Kidney (tissue), 14 donors: ENCODE measurements around the gene TYMP. TPM values are rescaled to one million over a fixed set of nuclear protein-coding genes. Genes with fewer than 3 reads are reported as not detected.

Experiments used
- DNase-seq, 5 donors: peaks; one replicate each; pipeline ENCODE4 v3.0.0-alpha.2; 2013 to 2020
- FAIRE-seq: peaks from 2 replicates; lab custom pipeline; 2012; peaks lifted over from hg19 to GRCh38; lab: Jason Lieb, UNC
- H3K27ac ChIP-seq, 2 donors: one replicate each; pipeline ENCODE4 v1.7.0; 2013; ENCODE audit warnings: low read depth in 2 of 2, low read length in 2 of 2, inconsistent platforms in 1 of 2
- H3K27me3 ChIP-seq: one replicate; pipeline ENCODE4 v1.7.1; 2013; ENCODE audit warnings: low read length, inconsistent platforms; ENCODE audit not compliant: control insufficient read depth, insufficient read depth
- H3K36me3 ChIP-seq, 3 donors: one replicate each; pipeline versions ENCODE4 v1.7.0 to v1.7.1; 2013; ENCODE audit warnings: low read length in 3 of 3, control low read depth in 1 of 3, inconsistent platforms in 1 of 3; ENCODE audit not compliant: insufficient read depth in 3 of 3, control insufficient read depth in 2 of 3
- H3K4me1 ChIP-seq, 3 donors: one replicate each; pipeline versions ENCODE4 v1.7.0 to v1.7.1; 2013; ENCODE audit warnings: low read length in 3 of 3, inconsistent platforms in 1 of 3, low read depth in 1 of 3; ENCODE audit not compliant: control insufficient read depth in 2 of 3, insufficient read depth in 2 of 3
- H3K4me3 ChIP-seq, 3 donors: one replicate each; pipeline versions ENCODE4 v1.7.0 to v1.8.1; 2013; ENCODE audit warnings: low read length in 3 of 3, control low read depth in 1 of 3, inconsistent platforms in 1 of 3
- H3K9ac ChIP-seq, 3 donors: one replicate each; pipeline versions ENCODE4 v1.7.0 to v1.7.1; 2013; ENCODE audit warnings: low read length in 3 of 3, control low read depth in 1 of 3, inconsistent platforms in 1 of 3
- H3K9me3 ChIP-seq, 3 donors: one replicate each; pipeline versions ENCODE4 v1.7.0 to v1.7.1; 2013; ENCODE audit warnings: low read length in 3 of 3, control low read depth in 1 of 3, inconsistent platforms in 1 of 3; ENCODE audit not compliant: control insufficient read depth in 2 of 3, insufficient read depth in 1 of 3
- CTCF ChIP-seq: IDR thresholded peaks from 3 replicates; pipeline ENCODE4 v1.5.1; 2012; ENCODE audit warnings: mild to moderate bottlenecking, moderate library complexity, borderline replicate concordance; ENCODE audit not compliant: insufficient read depth; ENCODE audit errors: extremely low read depth
- intact Hi-C: fragments of 100-400 bp; cut with DNase I; formaldehyde crosslinking; loops from one replicate; pipeline ENCODE4 v1.11.1; 2022
- polyA plus RNA-seq: library from polyadenylated mRNA; stranded (reverse); fragments of 350-450 nt; fragmentation: Illumina TruSeq; extraction: RNeasy Lipid Tissue Mini Kit (QIAGEN cat#74804); gene quantifications from one replicate; pipeline ENCODE4 v1.2.3, GENCODE V29; 2014; ENCODE audit warnings: low read depth, low replicate concordance; ENCODE audit not compliant: insufficient read depth
- total RNA-seq: library from RNA; stranded (reverse); fragmentation: NEBNext Ultra II Directional; extraction: Animal tissue kit (Norgen Biotek cat#: 25700); gene quantifications from one replicate; pipeline ENCODE4 v1.2.1, GENCODE V29; 2021
- donor health status: control.
- donor health status: control.
- donor health status: control.
- donor health status: control.
- donor health status: control.
- donor health status: DM: yes; HTN: yes; CAD: no.
- donor health status: Normal renal cell carcinoma (clear cell type).

TYMP gene
- total and polyA plus RNA-seq, 2 donors from 2014 or later = 22.2 to 163 TPM

DNA sequence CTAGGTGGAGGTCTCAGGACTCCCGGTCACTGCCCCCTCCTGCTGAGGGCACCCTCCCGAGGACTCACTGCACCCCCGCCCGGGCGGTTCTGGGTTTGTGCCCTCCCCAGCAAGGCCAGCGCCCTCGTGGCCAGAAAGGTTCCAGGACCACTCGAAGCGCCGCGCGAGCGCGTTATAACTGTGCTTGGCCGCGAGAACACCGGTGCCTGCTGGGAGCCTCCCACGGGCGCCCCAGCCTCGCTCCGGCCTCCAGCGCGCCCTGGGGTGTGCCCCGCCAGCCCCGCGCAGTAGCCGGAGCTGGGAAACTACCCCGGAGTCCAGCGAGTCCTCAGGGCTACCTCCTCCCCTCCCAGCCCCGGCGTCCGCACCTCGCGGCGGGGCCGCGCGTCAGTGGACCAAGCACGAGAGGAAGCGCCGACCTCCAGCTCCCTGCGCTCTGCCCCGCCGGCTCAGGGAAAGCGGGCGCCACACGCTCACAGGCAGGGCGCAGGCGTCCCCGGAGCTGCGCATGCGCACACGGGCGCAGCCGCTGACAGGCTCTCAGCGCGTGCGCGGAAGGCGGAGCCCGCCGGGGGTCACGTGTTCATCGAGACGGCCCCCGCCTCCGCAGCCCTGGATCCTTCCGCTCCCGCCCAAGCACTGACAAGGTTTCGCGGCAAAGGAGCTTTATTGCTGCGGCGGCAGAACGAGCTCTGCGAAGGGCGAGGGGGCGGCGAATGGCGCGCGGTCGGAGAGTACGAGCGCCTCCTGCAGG is 4.5 kb downstream of the TYMP start, which contains the start of gene SCO2:
Gene SCO2 (minus strand): TSS at position 495 of the 754 bp plus-strand sequence. CDS start 1,187 bp downstream, outside the sequence.
- Histone ChIP-seq H3K27ac (peak within 1 kb of the TSS; percentile 89 to 95), H3K27me3 (peaks cover 2% of the 10 kb centered on the region), H3K36me3 (peaks cover 0 to 7% (median 6%) of the 10 kb centered on the region in 3 donors), H3K4me3 (peak within 1 kb of the TSS; percentile 36 to 65 (median 52)), H3K9ac (peak within 1 kb of the TSS in 1 of 3 donors; percentile 61), H3K9me3 (no peaks in the 10 kb centered on the region), H3K4me1 (peaks cover 0 to 22% (median 11%) of the 10 kb centered on the region in 3 donors)
- no peak for FAIRE-seq
- TF ChIP-seq CTCF = no peak
- DNase-seq = peak; percentile 97 to 99 (median 99)
- intact Hi-C loops = no loop called here

DNA sequence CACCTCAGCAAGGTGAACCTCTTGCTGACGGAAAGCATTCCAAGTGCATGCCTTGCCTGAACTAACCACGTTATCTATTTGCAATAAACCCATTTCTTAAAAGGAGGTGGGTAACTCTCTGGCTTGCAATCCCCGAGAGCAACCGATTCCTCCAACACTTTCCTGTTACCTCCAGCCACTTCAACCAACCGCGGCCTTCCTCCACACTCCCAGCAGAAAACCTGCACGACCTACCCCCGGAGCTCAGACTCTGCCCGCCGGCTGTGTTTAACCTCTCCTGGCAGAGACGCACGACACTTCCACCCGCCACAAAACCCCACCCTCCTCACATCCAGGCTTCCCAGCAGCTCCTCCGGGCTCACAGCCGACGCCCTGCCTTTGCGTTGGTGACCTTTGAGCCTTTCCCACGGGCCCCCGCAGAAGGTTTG is 5.1 kb downstream of the TYMP start:
- Histone ChIP-seq H3K9me3 (no peaks in the 10 kb centered on the region), H3K27me3 (peaks cover 2% of the 10 kb centered on the region), H3K9ac (peak overlapping the region in 1 of 3 donors; percentile 61), H3K27ac (peak overlapping the region; percentile 69 to 89), H3K4me3 (peak overlapping the region; percentile 26 to 65 (median 36)), H3K36me3 (peaks cover 0 to 7% (median 6%) of the 10 kb centered on the region in 3 donors), H3K4me1 (peaks cover 0 to 20% (median 11%) of the 10 kb centered on the region in 3 donors)
- no peak for FAIRE-seq
- no peak for TF ChIP-seq CTCF
- peak in 1 of 5 donors; percentile 52 for DNase-seq
- intact Hi-C loops = no loop called here

DNA sequence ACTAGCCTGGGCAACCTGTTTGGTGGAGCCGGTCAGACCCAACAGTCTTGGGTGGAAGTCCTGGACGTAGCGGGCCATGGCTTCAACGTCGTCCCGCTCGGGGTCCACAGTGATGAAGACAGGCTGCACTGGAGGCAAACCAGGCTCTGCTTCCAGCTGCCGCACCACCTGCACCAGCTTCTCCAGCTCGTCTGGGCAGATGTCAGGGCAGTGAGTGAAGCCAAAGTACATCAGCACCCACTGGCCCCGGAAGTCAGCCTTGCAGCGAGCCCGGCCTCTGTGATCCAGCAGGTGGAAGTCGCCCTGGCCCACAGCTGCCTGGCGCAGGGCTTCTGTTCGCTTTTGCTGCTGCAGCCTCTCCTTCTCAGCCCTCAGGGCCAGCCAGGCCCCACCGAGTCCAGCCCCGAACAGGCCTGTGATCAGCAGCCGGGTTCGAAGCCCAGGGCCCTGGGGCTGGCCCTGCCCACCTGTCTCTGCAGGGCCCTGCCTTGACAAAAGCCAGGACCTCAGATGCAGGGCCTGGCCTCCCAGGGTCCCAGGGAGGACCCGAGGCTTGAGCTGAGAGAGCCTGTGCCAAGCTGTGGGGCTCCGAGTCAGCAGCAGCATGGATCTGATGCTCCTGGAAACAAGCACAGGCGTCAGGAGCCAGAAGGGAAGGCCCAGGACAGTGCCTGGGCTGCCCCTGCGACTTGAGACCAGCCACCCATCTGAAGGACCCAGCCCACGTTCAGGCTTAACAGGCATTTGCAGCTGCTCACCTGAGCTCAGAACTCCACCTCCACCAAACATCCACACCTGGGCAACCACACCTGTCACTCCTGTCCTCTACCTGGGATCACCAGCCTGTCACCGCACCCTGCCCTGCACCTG is 5.8 kb downstream of the TYMP start:
- Histone ChIP-seq H3K27ac (no peak overlapping the region), H3K9ac (peak overlapping the region in 1 of 3 donors; percentile 61), H3K9me3 (no peaks in the 10 kb centered on the region), H3K4me3 (peak overlapping the region; percentile 26 to 65 (median 36)), H3K4me1 (peaks cover 0 to 20% (median 11%) of the 10 kb centered on the region in 3 donors), H3K27me3 (no peaks in the 10 kb centered on the region), H3K36me3 (peaks cover 0 to 8% (median 7%) of the 10 kb centered on the region in 3 donors)
- intact Hi-C loops = no loop called here
- no peak for FAIRE-seq
- peak in 2 of 5 donors; percentile 44 to 79 for DNase-seq
- TF ChIP-seq CTCF = no peak
